Mammary epithelial cell (primary cell): Measurements from ENCODE around the gene EFHD2.

Source experiments
- EZH2 ChIP-seq: IDR thresholded peaks from 2 replicates; pipeline ENCODE4 v1.6.1; 2012; ENCODE audit warnings: low read length, inconsistent platforms, borderline replicate concordance
- TF ChIP-seq, protein P1 (sequence below), 2 donors: IDR thresholded peaks in 1 of 2; conservative IDR thresholded peaks in 1 of 2; 2 replicates each; pipeline ENCODE4 v1.5.1; 2011 to 2012; ENCODE audit warnings: inconsistent platforms in 2 of 2, low read length in 2 of 2, mild to moderate bottlenecking in 2 of 2, control low read depth in 1 of 2, low read depth in 1 of 2; ENCODE audit not compliant: insufficient read depth in 1 of 2; ENCODE audit errors: extremely low read depth in 1 of 2

DNA sequence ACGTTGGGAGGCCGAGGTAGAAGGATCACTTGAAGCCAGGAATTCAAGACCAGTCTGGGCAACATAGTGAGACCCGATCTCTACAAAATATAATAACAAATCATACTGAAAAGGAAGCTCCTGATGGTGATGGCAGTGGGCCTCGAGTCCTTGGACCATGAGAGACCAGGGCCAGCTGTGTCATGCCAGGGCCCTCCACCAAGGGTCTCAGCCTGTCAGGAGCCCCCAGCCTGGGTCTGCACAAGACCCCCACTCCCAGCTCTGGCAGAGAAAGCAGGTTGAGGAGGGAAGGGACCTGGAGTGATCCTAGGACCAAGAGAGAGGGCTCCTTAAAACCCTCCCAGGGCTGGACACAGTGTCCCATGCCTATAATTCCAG is 21.9 kb downstream of the EFHD2 start:
- TF ChIP-seq, protein P1, sequence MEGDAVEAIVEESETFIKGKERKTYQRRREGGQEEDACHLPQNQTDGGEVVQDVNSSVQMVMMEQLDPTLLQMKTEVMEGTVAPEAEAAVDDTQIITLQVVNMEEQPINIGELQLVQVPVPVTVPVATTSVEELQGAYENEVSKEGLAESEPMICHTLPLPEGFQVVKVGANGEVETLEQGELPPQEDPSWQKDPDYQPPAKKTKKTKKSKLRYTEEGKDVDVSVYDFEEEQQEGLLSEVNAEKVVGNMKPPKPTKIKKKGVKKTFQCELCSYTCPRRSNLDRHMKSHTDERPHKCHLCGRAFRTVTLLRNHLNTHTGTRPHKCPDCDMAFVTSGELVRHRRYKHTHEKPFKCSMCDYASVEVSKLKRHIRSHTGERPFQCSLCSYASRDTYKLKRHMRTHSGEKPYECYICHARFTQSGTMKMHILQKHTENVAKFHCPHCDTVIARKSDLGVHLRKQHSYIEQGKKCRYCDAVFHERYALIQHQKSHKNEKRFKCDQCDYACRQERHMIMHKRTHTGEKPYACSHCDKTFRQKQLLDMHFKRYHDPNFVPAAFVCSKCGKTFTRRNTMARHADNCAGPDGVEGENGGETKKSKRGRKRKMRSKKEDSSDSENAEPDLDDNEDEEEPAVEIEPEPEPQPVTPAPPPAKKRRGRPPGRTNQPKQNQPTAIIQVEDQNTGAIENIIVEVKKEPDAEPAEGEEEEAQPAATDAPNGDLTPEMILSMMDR (conservative IDR thresholded peaks at IDR 0.05 in 1 of 2, IDR thresholded peaks at IDR 0.05 in 1 of 2; ENCODE audit: extremely low read depth in 1 of 2, insufficient read depth in 1 of 2, low read depth in 1 of 2, low read length in 2 of 2) = no peak
- no peak for TF ChIP-seq EZH2
